ENCODE measurements around the gene ZNF519.
"Not testable (repeated sequence)": the region's sequence is repeated elsewhere in the genome, so short reads cannot be mapped to it uniquely, and the experiment has no call there.

Gene ZNF519

GRCh38 chr18:14151564-14152113, 19.4 kb upstream of the ZNF519 start:
- intact Hi-C loops (cut with micrococcal nuclease); H3K27me3 Mint-ChIP-seq; H3K4me1 Mint-ChIP-seq (ENCODE audit: low read depth); H3K4me3 Mint-ChIP-seq; H3K27ac Mint-ChIP-seq; H3K9me3 Mint-ChIP-seq; H3K36me3 Mint-ChIP-seq (ENCODE audit: low read depth): not testable (repeated sequence)

GRCh38 chr18:14150766-14151165, 18.5 kb upstream of the ZNF519 start:
- H3K4me3 Mint-ChIP-seq; H3K9me3 Mint-ChIP-seq; H3K36me3 Mint-ChIP-seq (ENCODE audit: low read depth); H3K27ac Mint-ChIP-seq; intact Hi-C loops (cut with micrococcal nuclease); H3K4me1 Mint-ChIP-seq (ENCODE audit: low read depth); H3K27me3 Mint-ChIP-seq: not testable (repeated sequence)

GRCh38 chr18:14149916-14150420, 17.7 kb upstream of the ZNF519 start:
- H3K4me3 Mint-ChIP-seq; intact Hi-C loops (cut with micrococcal nuclease); H3K27ac Mint-ChIP-seq; H3K27me3 Mint-ChIP-seq; H3K9me3 Mint-ChIP-seq; H3K36me3 Mint-ChIP-seq (ENCODE audit: low read depth); H3K4me1 Mint-ChIP-seq (ENCODE audit: low read depth): not testable (repeated sequence)

GRCh38 chr18:14149121-14149850, 17.1 kb upstream of the ZNF519 start:
- H3K4me1 Mint-ChIP-seq (ENCODE audit: low read depth); H3K27ac Mint-ChIP-seq; H3K36me3 Mint-ChIP-seq (ENCODE audit: low read depth); intact Hi-C loops (cut with micrococcal nuclease); H3K4me3 Mint-ChIP-seq; H3K27me3 Mint-ChIP-seq; H3K9me3 Mint-ChIP-seq: not testable (repeated sequence)

GRCh38 chr18:14147935-14148865, 16.0 kb upstream of the ZNF519 start:
- H3K36me3 Mint-ChIP-seq (ENCODE audit: low read depth); H3K4me1 Mint-ChIP-seq (ENCODE audit: low read depth); H3K27me3 Mint-ChIP-seq; H3K27ac Mint-ChIP-seq; intact Hi-C loops (cut with micrococcal nuclease); H3K9me3 Mint-ChIP-seq; H3K4me3 Mint-ChIP-seq: not testable (repeated sequence)

- H3K4me1 Mint-ChIP-seq (ENCODE audit: low read depth); H3K27ac Mint-ChIP-seq; intact Hi-C loops (cut with micrococcal nuclease); H3K4me3 Mint-ChIP-seq; H3K36me3 Mint-ChIP-seq (ENCODE audit: low read depth); H3K27me3 Mint-ChIP-seq; H3K9me3 Mint-ChIP-seq: not testable (repeated sequence)
Observed at GRCh38 chr18:14146771-14147170, 14.5 kb upstream of the ZNF519 start.

- H3K27ac Mint-ChIP-seq; H3K4me3 Mint-ChIP-seq; H3K36me3 Mint-ChIP-seq (ENCODE audit: low read depth); H3K4me1 Mint-ChIP-seq (ENCODE audit: low read depth); H3K9me3 Mint-ChIP-seq; intact Hi-C loops (cut with micrococcal nuclease); H3K27me3 Mint-ChIP-seq: not testable (repeated sequence)
Observed at GRCh38 chr18:14145581-14146338, 13.5 kb upstream of the ZNF519 start.

- H3K27me3 Mint-ChIP-seq; H3K9me3 Mint-ChIP-seq; H3K4me3 Mint-ChIP-seq; H3K36me3 Mint-ChIP-seq (ENCODE audit: low read depth); H3K4me1 Mint-ChIP-seq (ENCODE audit: low read depth); intact Hi-C loops (cut with micrococcal nuclease); H3K27ac Mint-ChIP-seq: not testable (repeated sequence)
Observed at GRCh38 chr18:14145021-14145420, 12.8 kb upstream of the ZNF519 start.

GRCh38 chr18:14144628-14144895, 12.3 kb upstream of the ZNF519 start:
- intact Hi-C loops (cut with micrococcal nuclease): no loop called here
- no peaks in the 10 kb centered on the region for H3K36me3 Mint-ChIP-seq (ENCODE audit: low read depth)
- H3K27me3 Mint-ChIP-seq: peaks cover 2% of the 10 kb centered on the region
- no peak overlapping the region for H3K27ac Mint-ChIP-seq
- no peak overlapping the region for H3K4me3 Mint-ChIP-seq
- no peaks in the 10 kb centered on the region for H3K4me1 Mint-ChIP-seq (ENCODE audit: low read depth)
- H3K9me3 Mint-ChIP-seq: no peaks in the 10 kb centered on the region

- H3K9me3 Mint-ChIP-seq; H3K27ac Mint-ChIP-seq; H3K36me3 Mint-ChIP-seq (ENCODE audit: low read depth); H3K4me3 Mint-ChIP-seq; H3K4me1 Mint-ChIP-seq (ENCODE audit: low read depth); H3K27me3 Mint-ChIP-seq; intact Hi-C loops (cut with micrococcal nuclease): not testable (repeated sequence)
Observed at GRCh38 chr18:14143871-14144627, 11.8 kb upstream of the ZNF519 start.

GRCh38 chr18:14143396-14143795, 11.2 kb upstream of the ZNF519 start:
- H3K9me3 Mint-ChIP-seq; H3K4me1 Mint-ChIP-seq (ENCODE audit: low read depth); H3K27me3 Mint-ChIP-seq; H3K36me3 Mint-ChIP-seq (ENCODE audit: low read depth); H3K4me3 Mint-ChIP-seq; intact Hi-C loops (cut with micrococcal nuclease); H3K27ac Mint-ChIP-seq: not testable (repeated sequence)

- H3K27ac Mint-ChIP-seq; H3K4me3 Mint-ChIP-seq; H3K36me3 Mint-ChIP-seq (ENCODE audit: low read depth); H3K9me3 Mint-ChIP-seq; H3K4me1 Mint-ChIP-seq (ENCODE audit: low read depth); H3K27me3 Mint-ChIP-seq; intact Hi-C loops (cut with micrococcal nuclease): not testable (repeated sequence)
Observed at GRCh38 chr18:14142177-14142576, 9.9 kb upstream of the ZNF519 start.

GRCh38 chr18:14139583-14139982, 7.3 kb upstream of the ZNF519 start:
- intact Hi-C loops (cut with micrococcal nuclease): not testable (repeated sequence)

More at GRCh38 chr18:14139583-14139982, 7.3 kb upstream of the ZNF519 start:
- H3K36me3 Mint-ChIP-seq (ENCODE audit: low read depth); H3K9me3 Mint-ChIP-seq; H3K4me3 Mint-ChIP-seq; H3K27me3 Mint-ChIP-seq; H3K27ac Mint-ChIP-seq; H3K4me1 Mint-ChIP-seq (ENCODE audit: low read depth): not testable (repeated sequence)

All from dendritic cell treated with granulocyte-macrophage colony-stimulating factor and Interleukin-4, amounts not matched to agents 40 ng/mL and 50 ng/mL, for 4 days (primary cell).